Osteoblast (primary cell): ENCODE measurements around the gene SNTG2. TPM values are rescaled to one million over a fixed set of nuclear protein-coding genes. Genes with fewer than 3 reads are reported as not detected.

Experiments used
- DNase-seq: peaks from one replicate; pipeline ENCODE4 v3.0.0; 2011; ENCODE audit warnings: low spot score, mixed read lengths; ENCODE audit not compliant: insufficient read length; ENCODE audit errors: missing footprints
- H2AFZ ChIP-seq: 2 replicates; pipeline ENCODE4 v1.6.0; 2011; ENCODE audit warnings: mild to moderate bottlenecking, low read length
- H3K27ac ChIP-seq: 2 replicates; pipeline ENCODE4 v1.5.1; 2011; ENCODE audit warnings: mild to moderate bottlenecking, low read depth, low read length, moderate library complexity
- H3K27me3 ChIP-seq: 2 replicates; pipeline ENCODE4 v1.6.0; 2012; ENCODE audit warnings: mild to moderate bottlenecking, control low read depth, inconsistent platforms, low read length, moderate library complexity; ENCODE audit not compliant: insufficient read depth
- H3K36me3 ChIP-seq: 2 replicates; pipeline ENCODE4 v1.5.1; 2011; ENCODE audit warnings: mild to moderate bottlenecking, low read length, control low read depth, moderate library complexity; ENCODE audit not compliant: insufficient read depth
- H3K4me1 ChIP-seq: 2 replicates; pipeline ENCODE4 v1.5.1; 2011; ENCODE audit warnings: mild to moderate bottlenecking, low read length, control low read depth, moderate library complexity; ENCODE audit not compliant: insufficient read depth
- H3K4me2 ChIP-seq: 2 replicates; pipeline ENCODE4 v1.6.0; 2011; ENCODE audit warnings: mild to moderate bottlenecking, low read length; ENCODE audit not compliant: insufficient read depth
- H3K4me3 ChIP-seq: fragments of 200-600 bp; sonication (generic); 3 replicates; pipeline ENCODE4 v1.5.1; 2012; ENCODE audit warnings: mild to moderate bottlenecking, low read length, inconsistent platforms; ENCODE audit not compliant: insufficient read depth
- H3K79me2 ChIP-seq: 2 replicates; pipeline ENCODE4 v1.6.0; 2012; ENCODE audit warnings: mild to moderate bottlenecking, low read length, control low read depth, inconsistent platforms; ENCODE audit not compliant: insufficient read depth
- H3K9me3 ChIP-seq: 2 replicates; pipeline ENCODE4 v1.5.1; 2011; ENCODE audit warnings: low read depth, low read length, control low read depth
- H4K20me1 ChIP-seq: 2 replicates; pipeline ENCODE4 v1.6.0; 2012; ENCODE audit warnings: mild to moderate bottlenecking, low read length, control low read depth; ENCODE audit not compliant: insufficient read depth
- CTCF ChIP-seq: IDR thresholded peaks from 2 replicates; pipeline ENCODE4 v1.5.1; 2011; ENCODE audit warnings: mild to moderate bottlenecking, low read depth, low read length, moderate library complexity; ENCODE audit errors: extremely low read depth
- total RNA-seq: library from RNA; depleted of rRNA; stranded (reverse); fragments of >200 nt; gene quantifications from 2 replicates; pipeline ENCODE4 v1.2.3, GENCODE V29; 2012

Gene SNTG2
- total RNA-seq, 1 donor = 1.4 TPM

- Histone ChIP-seq H3K79me2 (no peaks in the 10 kb centered on the region), H3K36me3 (no peaks in the 10 kb centered on the region), H3K4me2 (no peak overlapping the region), H4K20me1 (no peaks in the 10 kb centered on the region), H3K27me3 (no peaks in the 10 kb centered on the region), H3K4me1 (no peaks in the 10 kb centered on the region), H2AFZ (no peak overlapping the region), H3K27ac (no peak overlapping the region), H3K9me3 (no peaks in the 10 kb centered on the region), H3K4me3 (no peak overlapping the region)
- DNase-seq = no peak
- no peak for TF ChIP-seq CTCF
These were observed 51.7 kb downstream of the SNTG2 start for GRCh38 chr2:1002350-1002749.

GRCh38 chr2:1004398-1004797 is 53.7 kb downstream of the SNTG2 start:
- H3K36me3 ChIP-seq = no peaks in the 10 kb centered on the region
- H3K9me3 ChIP-seq = no peaks in the 10 kb centered on the region
- DNase-seq = no peak
- no peaks in the 10 kb centered on the region for H3K79me2 ChIP-seq
- H3K4me1 ChIP-seq = no peaks in the 10 kb centered on the region
- no peak overlapping the region for H3K27ac ChIP-seq
- H3K4me2 ChIP-seq = no peak overlapping the region
- H3K4me3 ChIP-seq = no peak overlapping the region
- no peak overlapping the region for H2AFZ ChIP-seq
- no peaks in the 10 kb centered on the region for H4K20me1 ChIP-seq
- TF ChIP-seq CTCF = no peak
- no peaks in the 10 kb centered on the region for H3K27me3 ChIP-seq

GRCh38 chr2:1010415-1010930 is 59.8 kb downstream of the SNTG2 start:
- no peaks in the 10 kb centered on the region for H3K27me3 ChIP-seq
- H3K9me3 ChIP-seq = no peaks in the 10 kb centered on the region
- H3K36me3 ChIP-seq = no peaks in the 10 kb centered on the region
- H2AFZ ChIP-seq = peak overlapping the region; percentile 73
- no peaks in the 10 kb centered on the region for H3K79me2 ChIP-seq
- H3K27ac ChIP-seq = no peak overlapping the region
- peak overlapping the region; percentile 33 for H3K4me2 ChIP-seq
- no peaks in the 10 kb centered on the region for H3K4me1 ChIP-seq
- DNase-seq = no peak
- no peak for TF ChIP-seq CTCF
- H4K20me1 ChIP-seq = no peaks in the 10 kb centered on the region
- no peak overlapping the region for H3K4me3 ChIP-seq

GRCh38 chr2:1011006-1011405 is 60.4 kb downstream of the SNTG2 start:
- no peaks in the 10 kb centered on the region for H3K27me3 ChIP-seq
- no peak for TF ChIP-seq CTCF
- peak overlapping the region; percentile 73 for H2AFZ ChIP-seq
- no peak overlapping the region for H3K4me2 ChIP-seq
- no peak overlapping the region for H3K27ac ChIP-seq
- H3K4me1 ChIP-seq = no peaks in the 10 kb centered on the region
- no peaks in the 10 kb centered on the region for H3K9me3 ChIP-seq
- H3K4me3 ChIP-seq = no peak overlapping the region
- no peak for DNase-seq
- H3K79me2 ChIP-seq = no peaks in the 10 kb centered on the region
- no peaks in the 10 kb centered on the region for H4K20me1 ChIP-seq
- no peaks in the 10 kb centered on the region for H3K36me3 ChIP-seq
